HepG2 (cell line): ENCODE results near the gene MAN2C1. TPM values are rescaled to one million over a fixed set of nuclear protein-coding genes. Genes with fewer than 3 reads are reported as not detected.

Experiments used
- ATAC-seq: fragments of 200-7000 bp; cut with Tn5 transposase; 3 replicates; pipeline ENCODE4 v1.9.1; 2020; ENCODE audit warnings: mild to moderate bottlenecking, moderate library complexity
- BruUV-seq: library from RNA; stranded (reverse); fragments of 400-500 nt; replicated peaks from 2 replicates; lab custom pipeline; 2021; lab: Mats Ljungman, UMichigan
- CTCF ChIA-PET: fragments of 300-600 bp; formaldehyde crosslinking; extraction: SDS; loops from one replicate; lab custom pipeline; 2021; ENCODE audit warnings: low total read pairs, inconsistent platforms, low intra/inter-chr PET ratio; lab: Yijun Ruan, JAX
- POLR2A ChIA-PET: fragments of 350-600 bp; sonication (Branson Sonifier 250); formaldehyde crosslinking; loops from one replicate; lab custom pipeline; 2020; ENCODE audit warnings: antibody characterized with exemption, inconsistent platforms; lab: Yijun Ruan, JAX
- DNase-seq: peaks from one replicate; pipeline ENCODE4 v3.0.0-alpha.2; 2015; ENCODE audit warnings: low spot score
- FAIRE-seq: peaks from 3 replicates; lab custom pipeline; 2011; peaks lifted over from hg19 to GRCh38; lab: Jason Lieb, UNC
- H2AFZ ChIP-seq: one replicate; pipeline ENCODE4 v1.6.1; 2011; ENCODE audit warnings: low read length, inconsistent platforms
- H3K27ac ChIP-seq: fragments of 300-600 bp; 3 replicates; pipeline ENCODE4 v1.8.0; 2011; ENCODE audit warnings: mixed run types, mild to moderate bottlenecking, mixed read lengths, low read length, inconsistent platforms; ENCODE audit not compliant: insufficient read depth; ENCODE audit errors: extremely low read length
- H3K27me3 ChIP-seq, 2 experiments: fragments of 200-600 bp in 1 of 2; 2 replicates in 1 of 2; 3 replicates in 1 of 2; pipeline versions ENCODE4 v1.6.0 to v1.8.0; 2011; ENCODE audit warnings: low read length in 2 of 2, mild to moderate bottlenecking in 2 of 2, moderate library complexity in 2 of 2, inconsistent platforms in 1 of 2; ENCODE audit not compliant: insufficient read depth in 2 of 2, control insufficient read depth in 1 of 2
- H3K36me3 ChIP-seq, 2 experiments: fragments of 200-600 bp in 1 of 2; replicated peaks in 1 of 2; 2 replicates in 1 of 2; 3 replicates in 1 of 2; pipeline versions ENCODE4 v1.5.1 to v1.8.0; 2011; ENCODE audit warnings: low read length in 2 of 2, inconsistent platforms in 1 of 2; ENCODE audit not compliant: insufficient read depth in 2 of 2, control insufficient read depth in 1 of 2
- H3K4me1 ChIP-seq: 2 replicates; pipeline ENCODE4 v1.5.1; 2012; ENCODE audit warnings: low read length, inconsistent platforms; ENCODE audit not compliant: insufficient read depth
- H3K4me2 ChIP-seq: 2 replicates; pipeline ENCODE4 v1.6.0; 2011; ENCODE audit warnings: low read depth, low read length, inconsistent platforms
- H3K4me3 ChIP-seq, 3 experiments: fragments of 200-600 bp in 1 of 3; sonication (generic), shearing (Covaris generic) in 1 of 3; replicated peaks in 1 of 3; 2 replicates each; pipeline ENCODE4 v1.5.1; 2011 to 2016; ENCODE audit warnings: low read length in 3 of 3, inconsistent platforms in 2 of 3, low read depth in 2 of 3, mild to moderate bottlenecking in 2 of 3, control low read depth in 1 of 3, mixed read lengths in 1 of 3; ENCODE audit not compliant: insufficient read depth in 1 of 3
- H3K79me2 ChIP-seq: one replicate; pipeline ENCODE4 v1.6.1; 2011; ENCODE audit warnings: low read length, inconsistent platforms; ENCODE audit not compliant: insufficient read depth
- H3K9ac ChIP-seq: 2 replicates; pipeline ENCODE4 v1.6.0; 2011; ENCODE audit warnings: mild to moderate bottlenecking, low read depth, low read length, inconsistent platforms; ENCODE audit not compliant: insufficient read depth
- H3K9me3 ChIP-seq: 2 replicates; pipeline ENCODE4 v1.5.1; 2012; ENCODE audit warnings: mild to moderate bottlenecking, low read length
- H4K20me1 ChIP-seq: 2 replicates; pipeline ENCODE4 v1.6.0; 2011; ENCODE audit warnings: inconsistent platforms, mild to moderate bottlenecking, low read length, moderate library complexity; ENCODE audit not compliant: insufficient read depth
- GMEB2 ChIP-seq: IDR thresholded peaks from 2 replicates; pipeline ENCODE4 v1.6.1; 2016; ENCODE audit warnings: missing biosample characterization, missing genetic modification reagents, low read depth
- ZNF563 ChIP-seq: sonication (generic); formaldehyde crosslinking; IDR thresholded peaks from 2 replicates; pipeline ENCODE4 v1.8.0; 2022; ENCODE audit warnings: mild to moderate bottlenecking, moderate library complexity, missing genetic modification reagents
- ZNF841 ChIP-seq: sonication (generic); formaldehyde crosslinking; IDR thresholded peaks from 2 replicates; pipeline ENCODE4 v1.8.1; 2023; ENCODE audit warnings: missing genetic modification reagents, borderline replicate concordance
- ZSCAN20 ChIP-seq: sonication (generic); formaldehyde crosslinking; IDR thresholded peaks from 2 replicates; pipeline ENCODE4 v1.4.0; 2020; ENCODE audit warnings: missing genetic modification reagents, mild to moderate bottlenecking, borderline replicate concordance
- WGBS: methylation state at CpG from one replicate; pipeline ENCODE4 v1.1.6; 2017; ENCODE audit warnings: low lambda C conversion rate; 5-methylcytosine and 5-hydroxymethylcytosine counted together
- in situ Hi-C: cut with HindIII; loops from 2 replicates; pipeline ENCODE4 v1.10.0; 2017; ENCODE audit warnings: low pct_unique_long_range_greater_than_20kb; ENCODE audit not compliant: extremely low pct_ligation_motif_present
- intact Hi-C: fragments of 100-400 bp; cut with micrococcal nuclease; formaldehyde crosslinking; loops from one replicate; pipeline ENCODE4 v1.10.0; 2022; ENCODE audit not compliant: unreplicated experiment
- polyA plus RNA-seq, 8 experiments: library from polyadenylated mRNA; depleted of rRNA in 3 of 8; stranded (reverse) in 7 of 8; unstranded in 1 of 8; fragments of >200 nt; fragmentation: Illumina TruSeq in 4 of 8; extraction: Trizol in 4 of 8; gene quantifications; 2 replicates each; pipeline versions ENCODE4 v1.2.1 to v1.2.3, GENCODE V29; 2011 to 2016; ENCODE audit warnings: low read depth in 4 of 8, missing spikeins in 1 of 8, mixed read lengths in 1 of 8; ENCODE audit not compliant: insufficient read depth in 1 of 8
- total RNA-seq, 5 experiments: library from RNA; depleted of rRNA; stranded (reverse); fragments of >200 nt; fragmentation: Illumina TruSeq; extraction: Trizol; gene quantifications; 2 replicates each; pipeline ENCODE4 v1.2.3, GENCODE V29; 2016; ENCODE audit warnings: low read depth in 1 of 5
- TF ChIP-seq, protein P1 (sequence below): sonication (generic); formaldehyde crosslinking; IDR thresholded peaks from 2 replicates; pipeline ENCODE4 v1.5.0; 2020; ENCODE audit warnings: mild to moderate bottlenecking, missing genetic modification reagents, moderate library complexity
- TF ChIP-seq, protein P2 (sequence below): sonication (generic); formaldehyde crosslinking; IDR thresholded peaks from 2 replicates; pipeline ENCODE4 v1.4.0; 2020; ENCODE audit warnings: mild to moderate bottlenecking, missing genetic modification reagents

MAN2C1 gene
- total and polyA plus RNA-seq, 2 of the 13 experiments (the other 11 are each of a cell fraction or from before 2014, with no cell fraction given) = 62.6 to 71.0 TPM

DNA sequence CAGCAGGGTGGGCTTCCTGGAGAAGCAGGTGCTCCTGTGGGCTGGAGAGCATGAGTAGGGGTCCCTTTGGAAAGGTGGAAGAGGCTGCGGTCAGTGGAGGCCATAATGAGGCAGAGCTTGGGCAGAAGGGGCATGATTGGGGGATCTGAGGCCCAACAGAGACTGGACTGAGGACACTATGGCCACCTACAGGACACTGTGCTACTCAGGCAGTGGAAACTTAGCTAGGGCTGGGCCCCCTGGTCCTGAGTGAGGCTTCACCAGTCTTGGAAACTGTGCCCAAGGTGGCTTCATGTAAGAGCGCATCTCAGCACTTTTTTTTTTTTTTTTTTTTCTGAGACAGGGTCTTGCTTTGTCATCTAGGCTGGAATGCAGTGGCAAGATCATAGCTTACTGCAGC is 38.8 kb downstream of the MAN2C1 start:
- Histone ChIP-seq H2AFZ (no peak overlapping the region), H3K79me2 (no peaks in the 10 kb centered on the region), H3K27me3 (peaks cover 0 to 4% of the 10 kb centered on the region in 2 experiments; a peak in 2 of 5 replicates), H3K4me1 (peaks cover 7% of the 10 kb centered on the region), H3K9me3 (no peaks in the 10 kb centered on the region), H3K4me3 (peak overlapping the region in 1 of 3 experiments; percentile 27; a peak in 1 of 6 replicates), H3K9ac (0 out of 2 replicates have a peak overlapping the region, but pooled peaks have one; percentile 15), H4K20me1 (no peaks in the 10 kb centered on the region), H3K27ac (no peak overlapping the region), H3K36me3 (no peaks in the 10 kb centered on the region), H3K4me2 (peak overlapping the region; percentile 44)
- TF ChIP-seq, protein P1, sequence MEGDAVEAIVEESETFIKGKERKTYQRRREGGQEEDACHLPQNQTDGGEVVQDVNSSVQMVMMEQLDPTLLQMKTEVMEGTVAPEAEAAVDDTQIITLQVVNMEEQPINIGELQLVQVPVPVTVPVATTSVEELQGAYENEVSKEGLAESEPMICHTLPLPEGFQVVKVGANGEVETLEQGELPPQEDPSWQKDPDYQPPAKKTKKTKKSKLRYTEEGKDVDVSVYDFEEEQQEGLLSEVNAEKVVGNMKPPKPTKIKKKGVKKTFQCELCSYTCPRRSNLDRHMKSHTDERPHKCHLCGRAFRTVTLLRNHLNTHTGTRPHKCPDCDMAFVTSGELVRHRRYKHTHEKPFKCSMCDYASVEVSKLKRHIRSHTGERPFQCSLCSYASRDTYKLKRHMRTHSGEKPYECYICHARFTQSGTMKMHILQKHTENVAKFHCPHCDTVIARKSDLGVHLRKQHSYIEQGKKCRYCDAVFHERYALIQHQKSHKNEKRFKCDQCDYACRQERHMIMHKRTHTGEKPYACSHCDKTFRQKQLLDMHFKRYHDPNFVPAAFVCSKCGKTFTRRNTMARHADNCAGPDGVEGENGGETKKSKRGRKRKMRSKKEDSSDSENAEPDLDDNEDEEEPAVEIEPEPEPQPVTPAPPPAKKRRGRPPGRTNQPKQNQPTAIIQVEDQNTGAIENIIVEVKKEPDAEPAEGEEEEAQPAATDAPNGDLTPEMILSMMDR (CRISPR knock-in tag) = peak; percentile 29; the same call in 1 of the 2 replicates
- TF ChIP-seq GMEB2 (CRISPR knock-in tag) = no peak
- TF ChIP-seq, protein P2, sequence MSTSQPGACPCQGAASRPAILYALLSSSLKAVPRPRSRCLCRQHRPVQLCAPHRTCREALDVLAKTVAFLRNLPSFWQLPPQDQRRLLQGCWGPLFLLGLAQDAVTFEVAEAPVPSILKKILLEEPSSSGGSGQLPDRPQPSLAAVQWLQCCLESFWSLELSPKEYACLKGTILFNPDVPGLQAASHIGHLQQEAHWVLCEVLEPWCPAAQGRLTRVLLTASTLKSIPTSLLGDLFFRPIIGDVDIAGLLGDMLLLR = no peak
- no peak for TF ChIP-seq ZNF563 (CRISPR knock-in tag)
- TF ChIP-seq ZSCAN20 = no peak
- no peak for TF ChIP-seq ZNF841 (CRISPR knock-in tag)
- 62% methylated on average over 2 of the region's 2 CpGs for WGBS
- DNase-seq (no peak), ATAC-seq (peak; percentile 91), FAIRE-seq (no peak)
- intact Hi-C loops = no loop called here
- CTCF ChIA-PET = no interaction called here
- BruUV-seq = no TSS peak
- POLR2A ChIA-PET = interaction anchor here (0.6 to 2.6 kb wide), 4 partner anchors 39 to 335 kb away, joined by 3 to 9 read pairs (median 4); partner anchors contain the start of genes IMP3, MAN2C1 and PPCDC
- in situ Hi-C loops = no loop called here
